Measurements from ENCODE around the gene HSPE1. TPM values are rescaled to one million over a fixed set of nuclear protein-coding genes. Genes with fewer than 3 reads are reported as not detected.

The HSPE1 gene
- total and polyA plus RNA-seq, 2 of the 8 experiments (the other 6 are each of a cell fraction or from before 2014, with no cell fraction given), result 206 to 377 TPM

- Histone ChIP-seq H3K79me1 (ENCODE audit: low read depth, low read length) (no peaks in the 10 kb centered on the region), H2BK12ac (ENCODE audit: low read depth, low read length) (no peak within 1 kb of the TSS; the same call in 1 of the 2 replicates), H3K27ac (ENCODE audit: low read depth, low read length) (peak within 1 kb of the TSS; percentile 81; the same call in 1 of the 2 replicates), H3K14ac (ENCODE audit: insufficient read length) (no peak within 1 kb of the TSS), H3K18ac (ENCODE audit: extremely low read depth, low read length) (peak within 1 kb of the TSS; percentile 94), H4K91ac (replicated peaks; ENCODE audit: insufficient read length, low read length) (peak within 1 kb of the TSS; percentile 82), H3K23ac (ENCODE audit: insufficient read length) (no peak within 1 kb of the TSS), H3K4me1 (replicated peaks in 1 of 4; ENCODE audit: control insufficient read depth in 3 of 4, insufficient read depth in 4 of 4, low read length in 3 of 4) (peaks cover 0 to 9% (median 5%) of the 10 kb centered on the region in 4 experiments; a peak in 5 of 7 replicates), H3K4me3 (ENCODE audit: extremely low read depth in 1 of 4, insufficient read depth in 2 of 4, low read depth in 3 of 4, low read length in 4 of 4) (peak within 1 kb of the TSS; percentile 75 to 96 (median 90)), H3K27me3 (replicated peaks in 1 of 4; ENCODE audit: control insufficient read depth in 3 of 4, extremely low read depth in 1 of 4, insufficient read depth in 3 of 4, low read length in 3 of 4) (no peaks in the 10 kb centered on the region), H3K56ac (replicated peaks; ENCODE audit: insufficient read length, low read depth, low read length) (peak within 1 kb of the TSS; percentile 83), H3K36me3 (ENCODE audit: control insufficient read depth in 2 of 4, insufficient read depth in 4 of 4, low read length in 3 of 4) (peaks cover 0 to 3% (median 0%) of the 10 kb centered on the region in 4 experiments; a peak in 1 of 8 replicates), H2AK5ac (ENCODE audit: low read depth, low read length) (no peak within 1 kb of the TSS), H3K9me3 (ENCODE audit: insufficient read depth in 2 of 2, low read depth in 1 of 2, low read length in 1 of 2) (no peaks in the 10 kb centered on the region), H3K79me2 (ENCODE audit: control insufficient read depth in 1 of 2, insufficient read depth in 2 of 2, low read length in 2 of 2) (peaks cover 0 to 49% of the 10 kb centered on the region in 2 experiments; a peak in 3 of 4 replicates), H3K4me2 (ENCODE audit: insufficient read depth in 1 of 2, low read depth in 2 of 2, low read length in 2 of 2) (peak within 1 kb of the TSS; percentile 86), H2AFZ (ENCODE audit: low read length) (peak within 1 kb of the TSS; percentile 38), H3K4ac (replicated peaks; ENCODE audit: insufficient read length, low read depth, low read length) (peak within 1 kb of the TSS; percentile 61), H2BK15ac (ENCODE audit: low read length) (peak within 1 kb of the TSS; percentile 65; the same call in 1 of the 2 replicates), H4K20me1 (replicated peaks in 1 of 2; ENCODE audit: control insufficient read depth in 1 of 2, insufficient read depth in 2 of 2, low read length in 2 of 2) (peaks cover 0 to 1% of the 10 kb centered on the region in 2 experiments), H2BK20ac (ENCODE audit: low read length) (no peak within 1 kb of the TSS), H3K23me2 (ENCODE audit: low read depth, low read length) (peaks cover 8% of the 10 kb centered on the region), H2BK120ac (replicated peaks; ENCODE audit: low read depth, low read length) (no peak within 1 kb of the TSS), H4K8ac (ENCODE audit: extremely low read depth, insufficient read depth, low read length) (peak within 1 kb of the TSS; percentile 86; the same call in 1 of the 2 replicates), H3K9ac (replicated peaks in 1 of 4; ENCODE audit: extremely low read depth in 1 of 4, low read depth in 3 of 4, low read length in 3 of 4) (peak within 1 kb of the TSS; percentile 82 to 94 (median 92)), H4K5ac (ENCODE audit: insufficient read length, low read depth, low read length) (peak within 1 kb of the TSS; percentile 69), H2BK5ac (ENCODE audit: low read depth, low read length) (peak within 1 kb of the TSS; percentile 94)
- POLR2A ChIA-PET (ENCODE audit: partially characterized antibody), result interaction anchor here (0.5 to 6.6 kb wide), 20 partner anchors 9 to 203 kb away, joined by 3 to 130 read pairs (median 6); partner anchors contain the start of genes HSPD1, HSPE1, MARS2 and SF3B1
- peak; percentile 92 to 96 for DNase-seq (ENCODE audit: low read depth in 1 of 2, low spot score in 2 of 2)
- WGBS, 2 experiments (ENCODE audit: extremely low coverage in 1 of 2, insufficient coverage in 1 of 2, insufficient read length in 1 of 2, insufficient replicate concordance in 2 of 2, low coverage in 1 of 2, low lambda C conversion rate in 2 of 2, missing lambda C conversion rate in 1 of 2), result 1% methylated on average over 59 of the region's 66 CpGs; no CpG with 5 or more reads in 1 of the 2 experiments
- CTCF ChIA-PET (ENCODE audit: partially characterized antibody), result interaction anchor here (1.0 to 2.1 kb wide), 2 partner anchors 15 to 74 kb away, joined by 3 to 5 read pairs; no protein-coding TSS in a partner anchor
- FAIRE-seq, result no peak
- TF ChIP-seq MAX (IDR thresholded peaks at IDR 0.05), result peak; percentile 96
- no peak for TF ChIP-seq SIRT6 (IDR thresholded peaks at IDR 0.05; ENCODE audit: low read length)
- no peak for TF ChIP-seq SUZ12 (IDR thresholded peaks at IDR 0.05; ENCODE audit: low read length)
- TF ChIP-seq POLR2AphosphoS5 (IDR thresholded peaks at IDR 0.05; ENCODE audit: low read depth, low read length), result peak; percentile 97
- TF ChIP-seq BACH1 (IDR thresholded peaks at IDR 0.05; ENCODE audit: low read length), result no peak
- TF ChIP-seq E2F6 (IDR thresholded peaks at IDR 0.05), result peak; percentile 95
- peak; percentile 82; the same call in 1 of the 2 replicates for TF ChIP-seq GTF2F1 (IDR thresholded peaks at IDR 0.05; ENCODE audit: borderline replicate concordance, low read depth, low read length)
- peak; percentile 91 for TF ChIP-seq TAF1 (IDR thresholded peaks at IDR 0.05; ENCODE audit: low read depth, low read length)
- TF ChIP-seq PHF8 (conservative IDR thresholded peaks at IDR 0.05; ENCODE audit: low read depth, low read length), result peak; percentile 88
- no peak for TF ChIP-seq CBX8 (IDR thresholded peaks at IDR 0.05; ENCODE audit: borderline replicate concordance, low read depth, low read length)
- TF ChIP-seq HDAC2 (IDR thresholded peaks at IDR 0.05; ENCODE audit: borderline replicate concordance in 1 of 2, low read depth in 2 of 2, low read length in 2 of 2), result no peak
Observed at GRCh38 chr2:197515739-197516392, 15.7 kb downstream of the HSPE1 start, which contains the start of gene MOB4. TSS of gene MOB4 (plus strand) at chr2:197516066. CDS start at chr2:197516087, 21 bp downstream.
